ENCODE results near the gene PCYT2.

PCYT2 gene

GRCh38 chr17:81890447-81891302 lies 20.5 kb downstream of the PCYT2 start:
- no peak for ATAC-seq
- no peak for TF ChIP-seq GLIS3 (CRISPR knock-in tag; IDR thresholded peaks at IDR 0.05)
- TF ChIP-seq OSR1 (CRISPR knock-in tag; IDR thresholded peaks at IDR 0.05), result no peak
- TF ChIP-seq ESRRG (CRISPR knock-in tag; IDR thresholded peaks at IDR 0.05), result no peak
- no peak for TF ChIP-seq POU6F1 (CRISPR knock-in tag; IDR thresholded peaks at IDR 0.05; ENCODE audit: borderline replicate concordance, low read depth)
- TF ChIP-seq BACH2 (CRISPR knock-in tag; IDR thresholded peaks at IDR 0.05; ENCODE audit: borderline replicate concordance), result no peak
- TF ChIP-seq CSDC2 (CRISPR knock-in tag; IDR thresholded peaks at IDR 0.05), result no peak
- TF ChIP-seq ZNF8 (CRISPR knock-in tag; IDR thresholded peaks at IDR 0.05), result no peak
- TF ChIP-seq TCF4 (CRISPR knock-in tag; IDR thresholded peaks at IDR 0.05; ENCODE audit: borderline replicate concordance), result no peak
- no peak for TF ChIP-seq PATZ1 (CRISPR knock-in tag; IDR thresholded peaks at IDR 0.05; ENCODE audit: borderline replicate concordance)
- TF ChIP-seq ARNTL (CRISPR knock-in tag; IDR thresholded peaks at IDR 0.05; ENCODE audit: borderline replicate concordance, low read depth), result no peak
- no peak for TF ChIP-seq ZFP30 (CRISPR knock-in tag; IDR thresholded peaks at IDR 0.05)
- no peak for TF ChIP-seq SNAI2 (CRISPR knock-in tag; IDR thresholded peaks at IDR 0.05)
- TF ChIP-seq ZC3H10 (CRISPR knock-in tag; IDR thresholded peaks at IDR 0.05), result no peak
- no peak for TF ChIP-seq RARB (CRISPR knock-in tag; IDR thresholded peaks at IDR 0.05)
- no peak for TF ChIP-seq ZNF565 (CRISPR knock-in tag; conservative IDR thresholded peaks at IDR 0.05; ENCODE audit: low read depth)
- no peak for TF ChIP-seq ZNF70 (CRISPR knock-in tag; IDR thresholded peaks at IDR 0.05)
- TF ChIP-seq ISL1 (CRISPR knock-in tag; IDR thresholded peaks at IDR 0.05), result no peak

- no peak for ATAC-seq
- TF ChIP-seq ISL1 (CRISPR knock-in tag; IDR thresholded peaks at IDR 0.05) (no peak), CSDC2 (CRISPR knock-in tag; IDR thresholded peaks at IDR 0.05) (no peak), SNAI2 (CRISPR knock-in tag; IDR thresholded peaks at IDR 0.05) (no peak), ZNF8 (CRISPR knock-in tag; IDR thresholded peaks at IDR 0.05) (no peak), TCF4 (CRISPR knock-in tag; IDR thresholded peaks at IDR 0.05; ENCODE audit: borderline replicate concordance) (no peak), TSHZ2 (CRISPR knock-in tag; IDR thresholded peaks at IDR 0.05) (no peak), ARNTL (CRISPR knock-in tag; IDR thresholded peaks at IDR 0.05; ENCODE audit: borderline replicate concordance, low read depth) (no peak), BACH2 (CRISPR knock-in tag; IDR thresholded peaks at IDR 0.05; ENCODE audit: borderline replicate concordance) (no peak), POU6F1 (CRISPR knock-in tag; IDR thresholded peaks at IDR 0.05; ENCODE audit: borderline replicate concordance, low read depth) (no peak), PPARA (CRISPR knock-in tag; IDR thresholded peaks at IDR 0.05; ENCODE audit: borderline replicate concordance) (no peak), ZNF565 (CRISPR knock-in tag; conservative IDR thresholded peaks at IDR 0.05; ENCODE audit: low read depth) (no peak), ZFP30 (CRISPR knock-in tag; IDR thresholded peaks at IDR 0.05) (no peak), ZFP3 (CRISPR knock-in tag; IDR thresholded peaks at IDR 0.05) (no peak), OSR1 (CRISPR knock-in tag; IDR thresholded peaks at IDR 0.05) (no peak), ZC3H10 (CRISPR knock-in tag; IDR thresholded peaks at IDR 0.05) (no peak)
Measured at GRCh38 chr17:81889602-81890001, 21.6 kb downstream of the PCYT2 start.

- ATAC-seq, result no peak
- TF ChIP-seq ARNTL (CRISPR knock-in tag; IDR thresholded peaks at IDR 0.05; ENCODE audit: borderline replicate concordance, low read depth) (no peak), ISL1 (CRISPR knock-in tag; IDR thresholded peaks at IDR 0.05) (no peak), SNAI2 (CRISPR knock-in tag; IDR thresholded peaks at IDR 0.05) (no peak), BACH2 (CRISPR knock-in tag; IDR thresholded peaks at IDR 0.05; ENCODE audit: borderline replicate concordance) (no peak), CREB5 (CRISPR knock-in tag; IDR thresholded peaks at IDR 0.05; ENCODE audit: low read depth) (no peak), OSR1 (CRISPR knock-in tag; IDR thresholded peaks at IDR 0.05) (no peak), PATZ1 (CRISPR knock-in tag; IDR thresholded peaks at IDR 0.05; ENCODE audit: borderline replicate concordance) (no peak), ZNF8 (CRISPR knock-in tag; IDR thresholded peaks at IDR 0.05) (no peak), CSDC2 (CRISPR knock-in tag; IDR thresholded peaks at IDR 0.05) (no peak), ZC3H10 (CRISPR knock-in tag; IDR thresholded peaks at IDR 0.05) (no peak), GLIS3 (CRISPR knock-in tag; IDR thresholded peaks at IDR 0.05) (no peak), TOX (CRISPR knock-in tag; IDR thresholded peaks at IDR 0.05; ENCODE audit: borderline replicate concordance) (no peak)
Measured at GRCh38 chr17:81888988-81889595, 22.1 kb downstream of the PCYT2 start.

Measured in SK-N-SH treated with all-trans-retinoic acid at 6 μM for 48 hours (cell line).